RCC 7860 (cell line): ENCODE data around the gene UBQLN4.

Experiments
- DNase-seq: peaks from one replicate; pipeline ENCODE4 v3.0.0-alpha.2; 2015; ENCODE audit warnings: low spot score
- FAIRE-seq: peaks from 2 replicates; lab custom pipeline; 2012; peaks lifted over from hg19 to GRCh38; lab: Jason Lieb, UNC

Gene UBQLN4

DNA sequence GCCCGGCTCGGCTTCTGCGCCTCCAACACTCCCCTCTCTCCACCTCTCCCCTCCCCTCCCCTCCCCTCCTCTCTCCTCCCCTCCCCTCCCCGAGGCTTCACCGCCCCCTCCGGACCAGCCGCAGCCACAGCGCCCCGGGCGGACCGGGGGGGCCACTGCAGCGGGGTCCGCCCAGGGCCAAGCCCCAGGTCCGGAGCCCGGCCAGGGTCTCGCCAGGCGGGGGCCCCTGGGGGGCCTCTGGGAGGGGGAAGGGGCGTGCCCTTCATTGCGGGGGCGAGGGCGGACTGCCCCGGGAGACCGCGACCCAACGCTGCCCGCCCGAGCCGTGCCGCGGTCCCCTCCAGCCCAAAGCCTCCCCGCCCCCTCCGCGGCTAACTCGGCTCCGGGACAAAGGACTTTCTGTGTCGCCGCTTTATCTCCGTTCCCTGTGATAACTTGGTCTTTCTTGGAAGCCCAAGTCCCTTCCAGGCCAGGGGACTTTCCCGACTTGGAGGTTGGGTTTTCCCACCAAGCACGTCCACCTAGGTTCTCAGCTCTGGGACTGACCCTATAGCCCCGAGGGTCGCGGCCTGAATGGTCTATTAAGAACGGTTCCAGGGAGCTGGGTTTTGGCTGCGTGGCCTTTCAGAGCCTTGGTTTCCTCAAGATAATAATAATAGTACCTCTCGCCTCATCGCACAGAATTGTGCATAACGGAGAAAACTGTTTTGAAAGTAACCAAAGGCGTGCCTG lies at the start of gene UBQLN4:
Gene UBQLN4, minus strand, starts transcription at position 31 of the 732 bp plus-strand sequence. CDS start 97 bp downstream, outside the sequence.
- DNase-seq = peak; percentile 62
- FAIRE-seq = no peak

GRCh38 chr1:156102633-156103511 lies 49.3 kb upstream of the UBQLN4 start:
- no peak for FAIRE-seq
- DNase-seq = no peak

DNA sequence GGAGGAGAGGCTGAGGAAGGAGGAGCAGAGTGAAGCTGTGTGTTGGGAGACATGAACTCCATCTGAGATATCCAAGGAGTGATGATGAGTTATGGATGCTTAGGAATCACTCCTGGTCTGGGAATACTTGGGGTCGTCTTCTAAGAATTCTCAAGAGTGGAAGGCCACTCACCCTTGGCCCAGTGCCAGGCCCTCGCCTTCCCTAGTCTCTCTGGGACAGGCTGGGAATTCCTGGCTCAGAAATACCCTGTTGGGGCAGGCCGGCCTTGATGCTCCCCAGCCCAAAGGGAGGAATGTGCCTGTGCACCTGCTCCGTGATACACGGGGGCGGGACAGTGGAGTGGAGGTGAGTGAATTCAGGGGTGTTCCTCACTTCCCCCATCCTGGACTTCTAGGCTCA lies 48.3 kb upstream of the UBQLN4 start:
- FAIRE-seq (no peak), DNase-seq (no peak)

DNA sequence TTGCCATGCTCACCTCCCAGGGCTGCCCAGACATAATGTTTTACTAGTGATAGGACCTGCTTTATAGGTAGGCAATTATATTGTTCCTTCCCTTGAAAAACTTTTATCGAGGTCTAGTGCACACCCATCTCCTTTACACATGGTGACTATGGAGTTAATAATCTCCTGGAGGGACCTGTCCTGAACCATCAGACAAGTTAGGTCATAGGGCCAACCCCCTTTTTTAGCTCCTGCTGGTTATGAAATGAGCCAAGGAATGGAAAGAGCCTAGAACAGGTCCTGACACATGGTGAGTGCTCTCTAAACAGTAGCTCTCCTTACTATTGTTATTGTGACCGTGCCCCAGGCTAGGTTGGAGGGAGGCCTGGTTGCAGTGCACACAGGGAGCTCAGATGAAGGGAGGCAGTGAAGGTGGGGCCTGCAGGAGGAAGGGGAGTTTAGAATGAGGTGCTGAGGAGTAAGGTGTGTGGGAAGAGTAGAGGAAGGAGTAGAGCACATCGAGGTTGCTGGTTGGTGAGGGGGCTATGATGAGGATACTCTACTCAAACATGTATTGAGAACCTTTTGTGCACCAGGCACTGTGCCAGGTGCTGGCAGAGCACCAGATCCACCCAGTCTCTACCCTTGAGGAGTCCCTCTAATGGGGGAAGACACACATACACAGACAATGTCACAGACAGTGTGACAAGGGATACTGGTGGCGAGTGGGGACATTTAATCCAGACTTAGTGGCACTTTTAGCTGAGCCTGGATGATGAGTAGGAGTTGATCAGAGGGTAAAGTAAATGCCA lies 46.8 kb upstream of the UBQLN4 start:
- FAIRE-seq (no peak), DNase-seq (peak; percentile 45)

GRCh38 chr1:156099282-156099681 lies 45.7 kb upstream of the UBQLN4 start:
- no peak for FAIRE-seq

DNA sequence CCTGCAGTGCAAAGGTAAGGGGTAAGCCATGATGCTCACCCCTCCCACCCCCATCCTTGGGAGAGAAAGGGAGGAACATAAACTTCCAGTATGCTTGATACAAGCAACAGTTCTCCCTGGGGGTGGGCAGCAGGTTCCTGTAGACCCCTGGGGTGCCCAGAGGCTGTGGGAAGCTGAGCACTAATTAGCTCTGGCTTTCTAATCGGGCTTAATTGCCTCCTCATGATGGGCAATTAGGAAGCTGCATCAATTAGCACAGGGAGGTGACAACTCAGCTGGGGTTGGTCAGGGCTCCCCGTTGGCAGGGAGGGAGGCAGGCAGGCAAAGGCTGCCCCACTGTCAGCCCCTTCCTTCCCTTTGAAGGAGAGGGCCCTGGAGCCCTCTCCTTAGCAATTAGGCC lies 45.2 kb upstream of the UBQLN4 start:
- DNase-seq (no peak), FAIRE-seq (no peak)

More at GRCh38 chr1:156099282-156099681, 45.7 kb upstream of the UBQLN4 start:
- no peak for DNase-seq

DNA sequence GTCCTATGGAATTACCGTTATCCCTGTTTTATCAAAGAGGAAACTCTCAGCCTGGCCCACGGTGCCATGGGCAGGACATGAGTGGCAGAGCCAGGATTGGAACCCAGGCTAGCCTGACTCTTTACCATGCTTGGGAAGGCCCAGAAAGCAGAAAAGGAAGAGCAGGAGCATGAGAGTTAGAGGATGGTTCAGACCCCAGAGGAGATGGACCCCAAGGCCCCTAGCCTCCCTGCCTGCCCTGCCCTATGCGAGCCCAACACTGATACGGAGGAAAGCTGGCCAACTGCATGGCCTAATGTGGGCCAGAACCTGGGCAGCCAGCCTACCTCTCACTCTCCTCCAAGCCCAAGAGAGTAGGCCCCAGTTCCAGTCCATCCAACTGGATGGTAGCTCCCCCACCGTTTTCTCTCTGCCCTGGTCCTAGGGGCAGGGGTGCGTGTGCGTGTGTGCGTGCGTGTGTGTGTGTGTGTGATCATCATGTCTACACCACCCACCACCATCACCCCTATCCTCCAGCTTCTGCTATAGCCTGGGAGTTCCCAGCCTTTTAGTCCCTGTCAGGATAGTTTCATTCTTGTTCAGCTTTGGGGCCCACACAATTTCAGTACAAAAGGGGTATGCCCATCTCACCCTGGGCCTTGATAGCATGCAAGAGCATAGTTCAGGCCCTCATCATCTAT lies 44.0 kb upstream of the UBQLN4 start:
- FAIRE-seq = no peak
- no peak for DNase-seq

DNA sequence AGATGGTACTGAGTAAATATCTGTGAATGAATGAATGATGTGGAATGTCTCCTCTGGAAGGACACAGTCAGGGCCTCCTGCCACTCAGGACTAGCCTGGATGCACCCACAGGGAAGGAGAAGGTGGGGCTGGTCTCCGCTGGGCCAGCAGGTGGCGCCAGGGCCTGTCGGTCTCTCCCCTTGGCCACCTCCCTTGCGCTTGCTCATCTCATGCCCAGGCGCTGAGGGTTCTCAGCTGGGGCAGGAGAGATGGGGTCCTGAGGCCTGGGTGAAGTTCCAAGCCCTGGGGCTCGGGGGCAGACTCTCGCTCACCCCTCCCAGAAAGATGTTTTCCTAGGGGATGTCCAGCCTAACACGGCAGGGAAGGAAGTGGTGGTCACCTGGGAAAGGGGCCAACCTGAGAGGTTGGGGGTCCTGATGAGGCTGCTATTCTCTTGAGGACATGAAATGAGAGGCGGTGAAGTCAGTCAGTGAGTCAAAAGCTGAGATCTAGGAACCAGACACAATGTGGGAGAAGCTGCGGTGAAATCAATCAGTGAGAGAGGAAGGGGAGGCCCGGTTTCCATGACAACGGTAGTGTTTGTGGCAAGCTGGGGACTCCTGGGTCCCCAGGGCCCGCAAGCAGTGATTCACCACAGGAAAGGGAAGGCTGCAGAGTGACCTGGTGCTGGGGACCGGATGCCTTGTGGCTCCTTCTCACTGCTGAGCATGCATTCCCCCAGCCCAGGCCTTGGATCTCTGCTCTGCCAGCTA lies 43.2 kb upstream of the UBQLN4 start:
- DNase-seq (peak; percentile 77), FAIRE-seq (no peak)

- DNase-seq (no peak), FAIRE-seq (no peak)
These were observed 42.4 kb upstream of the UBQLN4 start for GRCh38 chr1:156095906-156096508.

DNA sequence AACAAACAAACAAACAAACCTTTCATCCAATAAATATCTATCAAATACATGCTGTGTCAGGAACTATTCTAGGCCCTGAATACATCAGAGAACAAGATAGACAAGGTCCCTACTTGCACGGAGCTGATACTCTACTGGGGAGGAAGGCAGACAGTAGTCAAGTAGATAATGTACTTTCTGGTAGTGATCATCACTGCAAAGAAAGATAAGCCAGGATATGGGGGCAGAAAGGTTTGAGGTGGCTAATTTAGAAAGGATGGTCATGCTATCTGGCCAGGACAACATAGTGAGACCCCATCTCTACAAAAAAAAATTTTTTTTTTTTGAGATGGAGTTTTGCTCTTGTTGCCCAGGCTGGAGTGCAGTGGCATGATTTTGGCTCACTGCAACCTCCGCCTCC lies 38.0 kb upstream of the UBQLN4 start:
- DNase-seq (no peak), FAIRE-seq (no peak)

- DNase-seq (peak; percentile 70), FAIRE-seq (no peak)
These were observed 37.2 kb upstream of the UBQLN4 start for GRCh38 chr1:156090840-156091188.

DNA sequence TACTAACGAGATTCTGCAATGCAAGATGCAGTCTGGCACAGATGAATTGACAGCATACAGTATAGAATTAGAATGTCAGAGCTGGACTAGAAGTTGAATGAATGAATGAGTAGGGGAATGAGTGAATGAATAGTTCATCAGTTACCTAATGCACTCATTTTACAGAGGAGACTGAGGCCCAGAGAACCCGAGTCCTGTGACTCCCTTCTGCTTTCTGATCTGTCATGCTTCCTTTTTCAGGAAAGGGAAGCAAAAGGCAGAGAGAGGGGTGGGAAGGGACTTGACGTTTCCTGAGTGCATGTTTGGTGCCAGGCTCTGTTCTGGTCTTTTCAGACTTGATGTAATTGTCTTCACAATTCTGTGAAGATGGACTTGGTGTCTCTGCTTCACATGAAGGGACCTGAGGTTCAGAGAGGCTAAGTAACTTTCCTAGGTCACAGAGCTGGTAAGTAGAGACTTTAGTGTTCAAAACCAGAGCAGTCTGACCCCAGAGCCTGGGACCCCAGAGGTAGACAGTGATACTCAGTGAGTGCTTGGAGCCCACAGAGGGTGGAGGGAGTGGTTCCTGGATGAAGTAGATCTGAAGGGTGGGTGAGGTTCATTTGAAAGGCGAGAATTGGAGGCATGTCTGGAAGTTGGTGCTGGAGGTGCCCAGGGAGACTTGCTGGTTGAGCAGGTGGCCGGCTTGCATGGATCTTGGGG lies 36.7 kb upstream of the UBQLN4 start:
- FAIRE-seq (no peak), DNase-seq (no peak)

GRCh38 chr1:156089704-156090103 lies 36.1 kb upstream of the UBQLN4 start:
- DNase-seq (no peak), FAIRE-seq (no peak)

DNA sequence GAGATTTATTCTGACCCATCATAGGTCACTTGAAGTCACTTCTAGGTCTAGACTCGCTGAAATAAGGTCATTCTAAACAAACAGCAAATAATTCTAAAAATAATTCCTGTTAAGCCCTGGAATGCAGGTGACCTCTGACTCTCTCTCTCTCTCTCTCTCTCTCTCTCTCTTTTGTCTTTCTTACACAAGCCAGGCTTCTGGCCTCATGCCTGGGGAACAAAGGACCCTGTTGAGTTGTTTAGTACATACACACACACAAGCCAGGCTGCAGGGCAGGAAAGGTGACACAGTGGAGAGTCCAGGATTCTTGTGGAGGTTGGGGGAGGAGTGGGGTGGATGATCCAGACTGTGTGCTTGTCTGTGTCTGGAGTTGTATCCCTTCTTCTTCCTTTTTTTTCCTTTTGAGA lies 32.7 kb upstream of the UBQLN4 start:
- DNase-seq = no peak
- no peak for FAIRE-seq

DNA sequence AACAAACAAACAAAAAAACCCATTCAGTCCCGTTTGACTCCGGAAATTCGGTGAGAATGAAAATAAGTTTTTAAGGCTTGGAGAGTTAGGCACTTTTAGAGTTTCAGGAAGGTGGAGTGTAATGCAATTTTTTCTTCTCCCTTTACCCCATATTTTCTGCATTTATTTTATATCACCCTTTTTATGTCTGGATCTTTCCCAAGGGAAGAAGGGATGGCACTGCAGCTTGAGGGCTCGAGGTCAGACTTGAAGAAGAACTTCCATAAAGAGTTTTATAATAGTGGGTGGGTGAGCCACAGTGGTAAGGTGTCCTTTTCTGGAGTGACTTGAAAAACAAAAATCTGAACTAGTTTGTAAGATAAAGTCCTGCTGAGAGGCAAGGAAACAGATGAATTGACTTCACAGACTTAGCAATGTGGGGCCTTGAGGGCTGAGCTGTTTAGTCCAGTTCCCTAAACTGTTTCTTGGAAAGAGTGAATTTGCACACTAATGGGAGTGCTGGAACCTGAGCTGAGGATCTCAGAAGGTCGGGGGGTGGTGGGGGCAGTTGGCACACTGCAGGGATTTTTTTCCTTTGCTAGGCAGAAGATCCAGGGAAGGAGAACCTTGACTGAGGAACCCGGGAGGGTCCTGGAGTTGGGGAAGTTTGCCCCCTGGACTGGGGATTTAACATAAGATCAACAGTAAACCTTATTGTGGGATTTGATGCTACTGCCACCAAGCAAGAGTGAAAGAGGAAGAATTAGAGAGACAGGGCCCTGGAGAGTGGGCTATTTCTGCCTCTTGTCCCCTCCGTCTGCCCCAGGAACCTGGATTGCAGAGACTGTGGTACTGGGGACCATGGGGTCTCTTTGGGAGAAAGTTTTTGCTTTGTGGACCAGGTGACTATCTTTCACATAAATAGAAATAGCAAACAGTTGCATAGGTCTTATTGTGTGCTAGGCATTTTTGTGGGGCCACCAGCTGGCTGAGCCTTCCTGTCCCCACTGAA lies 30.5 kb upstream of the UBQLN4 start:
- DNase-seq (no peak), FAIRE-seq (no peak)

DNA sequence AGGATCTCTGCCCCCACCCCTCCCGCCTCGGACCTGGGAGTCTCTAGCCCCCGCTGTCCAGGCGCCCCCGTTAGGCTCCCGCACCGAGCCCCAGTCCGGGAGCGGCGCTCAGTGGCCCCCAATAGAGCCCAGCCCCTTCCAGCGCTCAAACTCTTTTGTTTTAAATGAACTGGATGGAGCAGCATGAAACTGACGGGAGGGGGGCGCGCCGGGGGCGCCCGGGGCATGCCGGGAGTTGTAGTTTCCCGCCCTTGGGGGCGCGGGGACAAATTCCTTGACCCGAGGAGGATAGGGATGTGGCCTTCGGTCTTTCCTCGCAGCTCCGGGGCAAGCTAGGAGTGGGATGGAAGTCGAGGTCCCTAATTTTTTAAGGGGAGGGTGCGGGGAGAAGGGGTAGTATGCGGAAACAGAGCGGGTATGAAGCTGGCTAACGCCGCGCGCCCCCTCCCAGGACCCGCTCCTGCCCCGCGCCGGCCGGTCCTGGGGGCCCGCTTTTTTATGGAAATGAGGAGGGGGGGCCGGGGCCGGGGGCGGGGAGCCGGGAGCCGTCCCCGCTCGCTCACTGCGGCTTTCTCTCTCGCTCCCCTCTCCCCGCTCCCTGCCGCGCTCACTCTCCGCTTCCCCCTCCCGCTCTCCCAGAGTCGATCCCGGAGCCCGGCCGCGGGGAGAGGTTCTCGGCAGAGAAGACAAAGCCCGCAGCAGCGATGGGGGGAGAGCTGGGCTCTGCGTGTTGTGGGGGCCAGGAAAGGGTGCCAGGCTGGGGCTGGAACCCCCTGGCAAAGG lies 28.9 kb upstream of the UBQLN4 start, which contains the start of gene MEX3A:
Gene MEX3A, minus strand, starts transcription at position 157 of the 783 bp plus-strand sequence. CDS start 467 bp downstream, outside the sequence.
- FAIRE-seq (no peak), DNase-seq (peak; percentile 26)

- no peak for FAIRE-seq
- no peak for DNase-seq
These were observed 28.3 kb upstream of the UBQLN4 start for GRCh38 chr1:156081917-156082308.
